ENCODE results near the gene CEP83.

DNA sequence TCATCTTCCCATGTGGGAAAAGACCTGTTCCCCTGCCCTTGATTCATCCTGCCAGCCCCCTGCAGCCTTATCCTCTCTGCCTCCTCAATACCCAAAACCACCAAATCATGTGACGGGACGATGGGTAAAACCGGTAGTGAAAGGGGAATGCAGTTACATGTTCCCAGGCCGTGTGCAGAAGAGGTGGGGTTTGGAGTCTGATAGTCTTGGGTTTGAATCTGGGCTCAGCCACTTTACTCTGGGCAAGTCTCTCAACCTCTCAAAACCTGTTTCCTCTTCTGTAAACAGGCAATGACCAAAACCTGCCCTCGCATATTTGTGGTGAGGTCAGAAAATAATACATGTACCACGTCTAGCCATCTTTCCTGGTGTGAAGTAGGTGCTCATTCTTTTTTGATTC lies 188.3 kb downstream of the CEP83 start:
- TF ChIP-seq POLR2A (IDR thresholded peaks at IDR 0.05) = no peak
- TF ChIP-seq, protein P1, sequence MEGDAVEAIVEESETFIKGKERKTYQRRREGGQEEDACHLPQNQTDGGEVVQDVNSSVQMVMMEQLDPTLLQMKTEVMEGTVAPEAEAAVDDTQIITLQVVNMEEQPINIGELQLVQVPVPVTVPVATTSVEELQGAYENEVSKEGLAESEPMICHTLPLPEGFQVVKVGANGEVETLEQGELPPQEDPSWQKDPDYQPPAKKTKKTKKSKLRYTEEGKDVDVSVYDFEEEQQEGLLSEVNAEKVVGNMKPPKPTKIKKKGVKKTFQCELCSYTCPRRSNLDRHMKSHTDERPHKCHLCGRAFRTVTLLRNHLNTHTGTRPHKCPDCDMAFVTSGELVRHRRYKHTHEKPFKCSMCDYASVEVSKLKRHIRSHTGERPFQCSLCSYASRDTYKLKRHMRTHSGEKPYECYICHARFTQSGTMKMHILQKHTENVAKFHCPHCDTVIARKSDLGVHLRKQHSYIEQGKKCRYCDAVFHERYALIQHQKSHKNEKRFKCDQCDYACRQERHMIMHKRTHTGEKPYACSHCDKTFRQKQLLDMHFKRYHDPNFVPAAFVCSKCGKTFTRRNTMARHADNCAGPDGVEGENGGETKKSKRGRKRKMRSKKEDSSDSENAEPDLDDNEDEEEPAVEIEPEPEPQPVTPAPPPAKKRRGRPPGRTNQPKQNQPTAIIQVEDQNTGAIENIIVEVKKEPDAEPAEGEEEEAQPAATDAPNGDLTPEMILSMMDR (IDR thresholded peaks at IDR 0.05) = no peak
